HEK293 (cell line): ENCODE data around the gene LRP8.

Experiments used
- CTCF ChIP-seq: fragments of 450-650 bp; formaldehyde crosslinking; IDR thresholded peaks from 2 replicates; pipeline ENCODE4 v1.5.1; 2016; ENCODE audit warnings: missing biosample characterization, missing genetic modification characterization
- KLF10 ChIP-seq: fragments of 450-650 bp; IDR thresholded peaks from 2 replicates; pipeline ENCODE4 v1.5.1; 2018; ENCODE audit warnings: missing biosample characterization, mild to moderate bottlenecking, missing genetic modification characterization
- YY1 ChIP-seq: fragments of 450-650 bp; formaldehyde crosslinking; IDR thresholded peaks from 2 replicates; pipeline ENCODE4 v1.5.1; 2018; ENCODE audit warnings: missing biosample characterization, missing genetic modification characterization
- ZNF18 ChIP-seq: fragments of 450-650 bp; formaldehyde crosslinking; IDR thresholded peaks from 2 replicates; pipeline ENCODE4 v1.5.1; 2016; ENCODE audit warnings: missing biosample characterization, missing genetic modification characterization
- ZNF404 ChIP-seq: fragments of 450-650 bp; formaldehyde crosslinking; IDR thresholded peaks from 2 replicates; pipeline ENCODE4 v1.5.1; 2017; ENCODE audit warnings: missing biosample characterization, missing genetic modification characterization
- ZNF416 ChIP-seq: fragments of 450-650 bp; formaldehyde crosslinking; IDR thresholded peaks from 2 replicates; pipeline ENCODE4 v1.5.1; 2016; ENCODE audit warnings: missing biosample characterization, missing genetic modification characterization
- ZNF510 ChIP-seq: fragments of 450-650 bp; formaldehyde crosslinking; IDR thresholded peaks from 2 replicates; pipeline ENCODE4 v1.5.1; 2018; ENCODE audit warnings: mild to moderate bottlenecking, missing genetic modification characterization, missing biosample characterization; ENCODE audit not compliant: insufficient replicate concordance
- ZNF623 ChIP-seq: fragments of 450-650 bp; formaldehyde crosslinking; IDR thresholded peaks from 2 replicates; pipeline ENCODE4 v1.5.1; 2016; ENCODE audit warnings: missing biosample characterization, missing genetic modification characterization
- ZNF677 ChIP-seq: fragments of 450-650 bp; IDR thresholded peaks from 2 replicates; pipeline ENCODE4 v1.5.0; 2018; ENCODE audit warnings: missing biosample characterization, mild to moderate bottlenecking, missing genetic modification characterization, moderate library complexity
- ZNF707 ChIP-seq: fragments of 450-650 bp; formaldehyde crosslinking; IDR thresholded peaks from 2 replicates; pipeline ENCODE4 v1.5.1; 2016; ENCODE audit warnings: missing biosample characterization, missing genetic modification characterization

- no peak for TF ChIP-seq YY1 (tag by site-specific recombination)
- TF ChIP-seq ZNF510 (tag by site-specific recombination) = no peak
- no peak for TF ChIP-seq CTCF
- TF ChIP-seq ZNF623 (tag by site-specific recombination) = no peak
- no peak for TF ChIP-seq ZNF677 (tag by site-specific recombination)
- no peak for TF ChIP-seq ZNF18
- no peak for TF ChIP-seq ZNF404 (tag by site-specific recombination)
- no peak for TF ChIP-seq KLF10 (tag by site-specific recombination)
- no peak for TF ChIP-seq ZNF707
- TF ChIP-seq ZNF416 = no peak
These were observed 42.6 kb upstream of the LRP8 start for GRCh38 chr1:53370369-53370961.
